Calu3 (cell line): ENCODE measurements around the gene FPGS. TPM values are rescaled to one million over a fixed set of nuclear protein-coding genes. Genes with fewer than 3 reads are reported as not detected.
"Not testable (repeated sequence)": the region's sequence is repeated elsewhere in the genome, so short reads cannot be mapped to it uniquely, and the experiment has no call there.

Source experiments
- BruUV-seq: library from RNA; stranded (reverse); fragments of 400-500 nt; replicated peaks from 2 replicates; lab custom pipeline; 2021; lab: Mats Ljungman, UMichigan
- CTCF ChIA-PET: fragments of 300-600 bp; sonication (Branson Sonifier 250); formaldehyde crosslinking; loops from one replicate; lab custom pipeline; 2022; ENCODE audit warnings: antibody characterized with exemption; lab: Charles Lee
- DNase-seq: peaks from one replicate; pipeline ENCODE4 v3.0.0; 2022
- H3K27ac Mint-ChIP-seq: one replicate; pipeline ENCODE4 v1.8.0; 2022; ENCODE audit warnings: mixed read lengths; ENCODE audit not compliant: unreplicated experiment
- H3K27me3 Mint-ChIP-seq: one replicate; pipeline ENCODE4 v1.8.0; 2022; ENCODE audit warnings: mixed read lengths; ENCODE audit not compliant: unreplicated experiment
- H3K36me3 Mint-ChIP-seq: one replicate; pipeline ENCODE4 v1.8.0; 2022; ENCODE audit warnings: mild to moderate bottlenecking, moderate library complexity, mixed read lengths; ENCODE audit not compliant: insufficient read depth, unreplicated experiment
- H3K4me1 Mint-ChIP-seq: one replicate; pipeline ENCODE4 v1.8.0; 2022; ENCODE audit warnings: mild to moderate bottlenecking, low read depth, mixed read lengths; ENCODE audit not compliant: unreplicated experiment
- H3K4me3 Mint-ChIP-seq: one replicate; pipeline ENCODE4 v1.8.0; 2022; ENCODE audit warnings: mild to moderate bottlenecking, low read depth, moderate library complexity, mixed read lengths; ENCODE audit not compliant: unreplicated experiment
- H3K9me3 Mint-ChIP-seq: one replicate; pipeline ENCODE4 v1.8.0; 2022; ENCODE audit warnings: low read depth, mixed read lengths; ENCODE audit not compliant: unreplicated experiment
- CTCF ChIP-seq: fragments of 200-600 bp; IDR thresholded peaks from one replicate; pipeline ENCODE4 v1.8.0; 2022; ENCODE audit warnings: antibody characterized with exemption; ENCODE audit not compliant: unreplicated experiment
- intact Hi-C: fragments of 100-400 bp; cut with micrococcal nuclease; formaldehyde crosslinking; loops from one replicate; pipeline ENCODE4 v1.10.0; 2022; ENCODE audit not compliant: unreplicated experiment
- total RNA-seq: library from RNA; stranded (reverse); gene quantifications from 2 replicates; pipeline ENCODE4 v1.2.3, GENCODE V29; 2022

Gene FPGS
- total RNA-seq, 1 experiment from 2014 or later, result 75.2 TPM

- Mint-ChIP-seq H3K27me3 (peaks cover 27% of the 10 kb centered on the region), H3K4me3 (no peak within 1 kb of the TSS), H3K36me3 (no peaks in the 10 kb centered on the region), H3K27ac (no peak within 1 kb of the TSS), H3K4me1 (no peaks in the 10 kb centered on the region), H3K9me3 (no peaks in the 10 kb centered on the region)
- BruUV-seq, result no TSS peak
- DNase-seq, result no peak
- CTCF ChIA-PET, result interaction anchor here (0.6 kb wide), 1 partner anchor 309 kb away, joined by 4 read pairs; no protein-coding TSS in a partner anchor
- no peak for TF ChIP-seq CTCF
- intact Hi-C loops, result no loop called here
These were observed 24.2 kb upstream of the FPGS start, which contains the start of gene SH2D3C for GRCh38 chr9:127778280-127779135. SH2D3C (minus strand) TSS chr9:127778666; CDS start chr9:127778627, 39 bp downstream.

- Mint-ChIP-seq H3K9me3 (no peaks in the 10 kb centered on the region), H3K4me1 (no peaks in the 10 kb centered on the region), H3K4me3 (no peak overlapping the region), H3K27me3 (peaks cover 18% of the 10 kb centered on the region), H3K36me3 (peaks cover 3% of the 10 kb centered on the region), H3K27ac (no peak overlapping the region)
- BruUV-seq, result no TSS peak
- intact Hi-C loops, result no loop called here
- CTCF ChIA-PET, result no interaction called here
- TF ChIP-seq CTCF, result no peak
- no peak for DNase-seq
These were observed 23.3 kb upstream of the FPGS start for GRCh38 chr9:127779136-127779981.

GRCh38 chr9:127780126-127780885 lies 22.4 kb upstream of the FPGS start:
- no peak for TF ChIP-seq CTCF
- intact Hi-C loops, result no loop called here
- CTCF ChIA-PET, result no interaction called here
- Mint-ChIP-seq H3K9me3 (no peaks in the 10 kb centered on the region), H3K27me3 (peaks cover 13% of the 10 kb centered on the region), H3K27ac (no peak overlapping the region), H3K4me3 (no peak overlapping the region), H3K36me3 (peaks cover 9% of the 10 kb centered on the region), H3K4me1 (no peaks in the 10 kb centered on the region)
- BruUV-seq, result no TSS peak
- no peak for DNase-seq

- H3K27ac Mint-ChIP-seq, DNase-seq, H3K4me1 Mint-ChIP-seq, BruUV-seq, CTCF ChIA-PET, intact Hi-C loops, H3K4me3 Mint-ChIP-seq, H3K9me3 Mint-ChIP-seq: not testable (repeated sequence)
- peaks cover 13% of the 10 kb centered on the region for H3K27me3 Mint-ChIP-seq
- H3K36me3 Mint-ChIP-seq, result peaks cover 12% of the 10 kb centered on the region
These were observed 21.8 kb upstream of the FPGS start for GRCh38 chr9:127780909-127781308.
